Posterior cingulate gyrus (tissue), 11 donors: ENCODE measurements around the gene ABLIM3.
A peak's percentile ranks its signal among the peaks of the same experiment; 100 is the strongest.
"Not testable (repeated sequence)": the region's sequence is repeated elsewhere in the genome, so short reads cannot be mapped to it uniquely, and the experiment has no call there.

Experiments used
- DNase-seq, 10 donors: peaks; one replicate each; pipeline versions ENCODE4 v3.0.0 to v3.0.0-alpha.2; 2020 to 2021; ENCODE audit warnings: mixed read lengths in 3 of 10
- intact Hi-C: fragments of 100-400 bp; cut with DNase I; formaldehyde crosslinking; loops from one replicate; pipeline ENCODE4 v1.15.1; 2023

ABLIM3 gene

GRCh38 chr5:149177911-149178565 lies 36.7 kb downstream of the ABLIM3 start:
- intact Hi-C loops: no loop called here
- no peak for DNase-seq

DNA sequence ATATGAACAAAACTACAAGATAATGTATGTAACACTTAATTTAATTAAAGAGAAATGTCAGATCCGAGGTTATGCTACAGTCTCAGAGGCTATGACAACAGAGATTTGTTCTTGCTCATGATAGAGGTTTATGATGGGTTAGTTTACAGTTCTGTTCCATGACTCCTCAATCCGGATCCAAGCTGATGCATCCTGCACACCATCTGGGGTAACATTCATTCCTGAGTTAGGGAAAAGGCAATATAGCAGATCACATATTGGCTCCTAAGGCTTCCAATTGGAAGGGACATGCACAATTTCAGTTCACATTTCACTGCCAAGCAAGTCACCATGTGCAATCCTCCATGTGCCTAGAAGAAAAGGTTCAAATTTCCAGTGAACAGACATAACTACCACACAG lies 40.4 kb downstream of the ABLIM3 start:
- intact Hi-C loops: no loop called here
- no peak for DNase-seq

GRCh38 chr5:149182241-149182640 lies 40.9 kb downstream of the ABLIM3 start:
- intact Hi-C loops: no loop called here
- DNase-seq: no peak

- intact Hi-C loops: no loop called here
- DNase-seq: no peak
Measured at GRCh38 chr5:149185067-149185466, 43.8 kb downstream of the ABLIM3 start.

DNA sequence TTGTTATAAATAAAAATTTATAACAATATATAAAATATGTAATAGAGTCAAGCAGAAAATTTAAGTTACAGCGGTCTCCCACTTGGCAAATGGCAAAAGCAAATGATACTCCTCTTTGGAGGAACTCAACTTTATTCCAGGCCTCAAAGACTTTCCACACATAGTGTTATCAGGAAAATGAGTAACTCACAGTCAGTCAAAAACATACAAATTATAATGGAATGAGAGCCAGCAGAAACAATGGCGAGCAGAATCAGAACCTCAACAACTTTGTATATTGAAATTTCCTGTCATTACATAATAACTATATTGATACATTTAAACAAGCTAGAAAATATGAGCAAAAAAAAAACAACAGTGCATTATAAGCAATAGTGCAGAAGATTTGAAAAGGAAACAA lies 45.2 kb downstream of the ABLIM3 start:
- no peak for DNase-seq
- intact Hi-C loops: no loop called here

- intact Hi-C loops: not testable (repeated sequence)
Measured at GRCh38 chr5:149187617-149188016, 46.3 kb downstream of the ABLIM3 start.

GRCh38 chr5:149188383-149188782 lies 47.1 kb downstream of the ABLIM3 start:
- intact Hi-C loops: no loop called here
- DNase-seq: no peak

More at GRCh38 chr5:149187617-149188016, 46.3 kb downstream of the ABLIM3 start:
- DNase-seq: not testable (repeated sequence)

DNA sequence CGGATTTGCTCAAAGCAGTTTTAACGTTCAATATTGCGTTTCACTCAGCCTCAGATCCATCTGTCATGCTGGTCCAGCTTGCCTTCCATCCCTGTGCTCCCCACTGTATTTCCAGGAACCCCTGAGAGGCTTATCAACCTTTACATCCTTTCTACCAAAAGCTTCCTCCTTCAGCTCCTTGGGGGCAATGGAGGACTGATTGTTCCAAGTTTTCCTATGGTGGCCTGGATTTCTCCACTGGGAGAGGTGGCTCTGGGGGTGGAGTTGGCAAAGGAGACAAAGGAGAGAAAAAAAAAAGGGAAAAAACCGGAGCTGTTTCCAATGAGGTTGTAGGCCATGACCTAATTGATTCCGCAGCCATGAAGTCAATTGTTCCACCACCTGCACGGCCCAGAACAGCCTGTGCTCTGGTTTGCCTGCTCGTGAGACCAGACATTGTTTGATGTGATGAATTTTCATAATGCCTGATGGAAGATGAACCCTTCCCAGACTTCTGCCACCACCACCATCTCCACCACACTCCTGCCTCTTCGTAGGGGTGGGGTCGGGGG lies 54.1 kb downstream of the ABLIM3 start:
- DNase-seq: peak in 1 of 10 donors; percentile 34
- intact Hi-C loops: no loop called here

GRCh38 chr5:149195962-149196361 lies 54.7 kb downstream of the ABLIM3 start:
- no peak for DNase-seq
- intact Hi-C loops: no loop called here

DNA sequence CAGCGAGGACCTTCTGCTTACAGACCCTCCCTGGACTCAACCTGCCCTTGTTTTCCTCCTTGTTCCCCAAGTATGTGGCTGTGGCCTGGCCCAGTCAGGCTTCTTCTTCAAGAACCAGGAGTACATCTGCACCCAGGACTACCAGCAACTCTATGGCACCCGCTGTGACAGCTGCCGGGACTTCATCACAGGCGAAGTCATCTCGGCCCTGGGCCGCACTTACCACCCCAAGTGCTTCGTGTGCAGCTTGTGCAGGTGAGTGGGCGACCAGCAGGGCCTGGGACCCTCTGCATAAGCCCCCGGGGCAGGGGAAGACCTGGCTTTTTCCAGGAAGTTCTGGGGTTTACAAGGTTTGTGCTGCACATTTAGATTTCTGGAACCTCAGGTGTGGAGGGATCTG lies 56.9 kb downstream of the ABLIM3 start:
- peak in 1 of 10 donors; percentile 52 for DNase-seq
- intact Hi-C loops: no loop called here

GRCh38 chr5:149200355-149200754 lies 59.1 kb downstream of the ABLIM3 start:
- intact Hi-C loops: no loop called here

DNA sequence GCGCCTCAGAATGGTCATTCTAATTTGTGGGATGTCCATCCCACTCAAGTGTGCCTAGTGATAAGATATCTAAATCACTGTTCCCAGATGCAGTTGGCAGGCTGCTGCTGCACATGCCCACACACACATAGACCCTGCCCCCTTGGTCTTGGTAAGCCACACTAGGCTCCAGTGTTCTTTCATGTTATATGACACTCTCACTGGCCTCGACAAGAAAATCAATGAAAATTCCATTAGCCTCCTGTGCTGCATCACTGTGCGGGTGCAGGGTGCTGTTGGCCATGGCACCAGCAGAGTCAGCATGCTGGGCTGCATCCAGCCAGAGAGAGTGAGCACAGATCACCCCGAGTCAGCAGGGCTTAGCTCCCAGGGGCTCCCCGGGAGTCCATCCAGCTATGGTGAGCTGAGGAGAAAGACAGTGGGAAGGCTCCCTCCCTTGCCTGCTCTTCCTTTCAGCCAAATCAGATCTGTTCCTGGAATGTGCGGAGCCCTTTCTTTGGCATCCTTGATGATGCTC lies 59.9 kb downstream of the ABLIM3 start:
- DNase-seq: peak in 1 of 10 donors; percentile 43
- intact Hi-C loops: no loop called here

More at GRCh38 chr5:149200355-149200754, 59.1 kb downstream of the ABLIM3 start:
- DNase-seq: no peak

DNA sequence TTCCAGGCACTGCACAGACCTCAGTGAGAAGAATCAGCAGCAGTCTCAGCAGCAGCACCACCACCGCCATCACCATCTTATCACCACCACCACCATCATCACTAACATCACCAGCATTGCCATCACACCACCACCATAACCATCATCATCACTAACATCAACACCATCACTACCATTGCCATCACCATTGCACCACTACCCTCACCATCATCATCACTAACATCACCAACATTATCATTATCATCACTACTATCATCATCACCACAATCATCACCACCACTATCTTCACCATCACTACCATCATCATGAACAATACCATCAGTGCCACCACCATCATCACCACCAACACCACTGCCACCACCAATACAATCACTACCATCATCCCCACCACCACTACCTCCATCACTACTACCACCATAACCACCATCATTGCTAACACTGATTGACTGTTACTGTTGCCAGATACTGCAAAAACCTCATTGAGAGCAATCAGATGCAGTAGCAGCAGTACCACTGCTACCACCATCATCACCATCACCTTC lies 61.7 kb downstream of the ABLIM3 start:
- intact Hi-C loops: no loop called here
- no peak for DNase-seq

- no peak for DNase-seq
Measured at GRCh38 chr5:149203921-149204441, 62.7 kb downstream of the ABLIM3 start.

DNA sequence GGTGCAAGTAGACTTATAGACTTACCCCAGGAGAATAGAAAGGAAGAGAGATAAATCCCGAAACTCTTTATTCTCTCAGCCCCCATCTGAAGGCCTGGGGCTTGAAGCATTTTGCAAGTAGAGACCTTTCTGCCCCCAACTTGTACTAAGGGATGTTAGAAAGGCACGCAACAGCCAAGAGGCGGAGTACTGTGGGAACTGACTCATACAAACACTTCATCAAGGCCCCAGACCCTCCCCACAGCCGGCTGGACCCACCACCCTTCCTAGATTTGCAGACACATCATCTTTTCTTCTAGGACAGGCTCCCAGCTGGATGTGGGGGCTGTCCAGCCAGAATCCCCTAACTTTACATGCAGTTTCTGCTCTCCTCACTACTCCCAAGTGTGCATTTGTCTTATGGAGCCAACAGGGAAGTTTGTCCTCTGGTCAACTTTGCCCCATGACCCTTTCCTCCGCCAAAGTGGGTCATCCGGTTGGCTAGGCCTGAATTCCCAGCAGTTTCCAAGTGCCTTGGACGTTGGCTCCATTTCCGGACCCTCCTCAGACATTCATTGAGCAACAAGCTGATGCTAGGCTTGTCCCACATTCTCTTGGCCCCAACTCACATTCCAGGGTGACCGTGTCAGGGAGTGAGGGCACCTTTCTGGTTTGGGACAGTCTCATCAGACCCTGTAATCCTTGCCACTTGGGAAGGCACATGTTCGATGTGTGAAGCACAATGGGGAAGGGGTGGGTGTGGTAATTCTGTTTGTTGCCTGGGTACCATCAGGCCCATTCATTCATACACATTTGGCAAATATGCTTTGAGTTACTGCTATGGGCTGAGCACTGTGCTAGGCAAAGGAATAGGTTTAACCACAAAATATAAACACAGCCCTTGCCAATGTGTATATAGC lies 64.6 kb downstream of the ABLIM3 start:
- intact Hi-C loops: no loop called here
- DNase-seq: no peak

More at GRCh38 chr5:149203921-149204441, 62.7 kb downstream of the ABLIM3 start:
- intact Hi-C loops: no loop called here

GRCh38 chr5:149206524-149207141 lies 65.3 kb downstream of the ABLIM3 start:
- no peak for DNase-seq
- intact Hi-C loops: no loop called here

DNA sequence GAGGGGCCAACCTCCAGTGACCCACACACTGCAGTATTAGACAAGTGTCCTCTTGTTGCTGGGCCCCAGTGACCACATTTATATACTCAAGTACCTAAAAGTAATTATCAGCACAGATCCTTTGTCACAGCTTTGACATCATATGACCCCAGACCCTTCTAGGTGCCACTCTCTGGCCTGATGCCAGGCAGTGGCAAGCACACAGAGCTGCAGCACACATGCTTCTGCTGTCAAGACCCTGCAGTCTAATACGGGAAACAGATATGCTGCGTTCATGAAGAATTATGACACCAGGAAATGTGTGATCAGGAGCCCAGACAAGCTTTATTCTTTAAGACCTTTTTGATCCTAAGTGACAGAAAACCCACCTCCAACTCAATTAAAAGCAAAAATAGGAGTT lies 66.5 kb downstream of the ABLIM3 start:
- DNase-seq: no peak
- intact Hi-C loops: no loop called here

GRCh38 chr5:149210225-149210624 lies 68.9 kb downstream of the ABLIM3 start:
- no peak for DNase-seq
- intact Hi-C loops: no loop called here

DNA sequence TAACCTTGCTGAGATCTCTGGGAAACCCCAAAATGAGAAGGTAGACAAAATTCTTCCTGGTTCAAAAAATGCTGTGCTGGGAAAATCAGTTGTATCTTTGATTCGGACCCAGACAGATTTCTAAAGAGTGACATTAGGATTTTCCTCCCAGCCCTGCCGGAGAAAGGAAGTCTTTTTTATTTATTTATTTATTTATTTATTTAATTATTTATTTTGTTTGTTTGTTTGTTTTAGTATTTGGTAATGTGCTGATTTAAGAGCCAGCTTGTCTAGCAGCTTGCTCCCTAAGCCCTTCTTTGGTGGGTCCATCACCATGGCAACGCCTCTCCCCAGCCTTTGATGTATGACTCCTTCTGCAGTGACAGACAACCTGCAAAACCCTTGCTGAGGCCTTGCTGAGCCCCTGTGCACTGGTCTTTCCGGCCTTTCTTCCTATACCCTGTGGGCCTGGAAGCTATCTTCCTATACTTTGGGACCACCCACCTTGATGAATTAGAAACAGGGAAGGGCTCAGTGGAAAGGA lies 69.7 kb downstream of the ABLIM3 start:
- intact Hi-C loops: no loop called here

GRCh38 chr5:149211566-149211965 lies 70.3 kb downstream of the ABLIM3 start:
- no peak for DNase-seq
- intact Hi-C loops: no loop called here

More for the DNA sequence above, 69.7 kb downstream of the ABLIM3 start:
- DNase-seq: no peak
